GM19351 (cell line): ENCODE data around the gene TUBGCP2.

Experiments used
- ATAC-seq: cut with Tn5 transposase; IDR thresholded peaks from one replicate; pipeline ENCODE4 v1.9.1; 2021; ENCODE audit warnings: mild to moderate bottlenecking, moderate library complexity; ENCODE audit not compliant: unreplicated experiment

TUBGCP2 gene

GRCh38 chr10:133308421-133309099, at the start of gene TUBGCP2, which contains the start of gene ZNF511:
TUBGCP2 (minus strand) TSS chr10:133308872; CDS start chr10:133302941, 5,931 bp downstream.
ZNF511 (plus strand) TSS chr10:133308914; CDS start chr10:133308944, 30 bp downstream.
- ATAC-seq: peak; percentile 70

- peak; percentile 77 for ATAC-seq
Observed at GRCh38 chr10:133357285-133358161, 48.9 kb upstream of the TUBGCP2 start, which contains the start of gene FUOM. FUOM (minus strand) TSS chr10:133358019; CDS start chr10:133358007, 12 bp downstream.

- peak; percentile 4 for ATAC-seq
Observed at GRCh38 chr10:133356549-133357284, 48.0 kb upstream of the TUBGCP2 start.

- ATAC-seq: no peak
Observed at GRCh38 chr10:133355991-133356390, 47.3 kb upstream of the TUBGCP2 start.

GRCh38 chr10:133355266-133355665, 46.6 kb upstream of the TUBGCP2 start:
- ATAC-seq: no peak

- ATAC-seq: no peak
Observed at GRCh38 chr10:133354672-133355240, 46.1 kb upstream of the TUBGCP2 start.

GRCh38 chr10:133353988-133354605, 45.4 kb upstream of the TUBGCP2 start:
- ATAC-seq: no peak

- no peak for ATAC-seq
Observed at GRCh38 chr10:133353202-133353959, 44.7 kb upstream of the TUBGCP2 start.

- no peak for ATAC-seq
Observed at GRCh38 chr10:133351408-133352318, 43.0 kb upstream of the TUBGCP2 start.

GRCh38 chr10:133350950-133351329, 42.3 kb upstream of the TUBGCP2 start:
- ATAC-seq: no peak

GRCh38 chr10:133350283-133350949, 41.7 kb upstream of the TUBGCP2 start:
- ATAC-seq: no peak

- no peak for ATAC-seq
Observed at GRCh38 chr10:133349577-133350011, 40.9 kb upstream of the TUBGCP2 start.

- no peak for ATAC-seq
Observed at GRCh38 chr10:133349160-133349568, 40.5 kb upstream of the TUBGCP2 start.

GRCh38 chr10:133347710-133348517, 39.2 kb upstream of the TUBGCP2 start:
- ATAC-seq: no peak

- ATAC-seq: no peak
Observed at GRCh38 chr10:133346413-133346812, 37.7 kb upstream of the TUBGCP2 start.

- ATAC-seq: no peak
Observed at GRCh38 chr10:133344236-133344635, 35.6 kb upstream of the TUBGCP2 start.

GRCh38 chr10:133343558-133343957, 34.9 kb upstream of the TUBGCP2 start:
- ATAC-seq: no peak
